Measurements from ENCODE around the gene CPT1A.

CPT1A gene

GRCh38 chr11:68751004-68751325 is 90.8 kb downstream of the CPT1A start:
- no peak for DNase-seq

DNA sequence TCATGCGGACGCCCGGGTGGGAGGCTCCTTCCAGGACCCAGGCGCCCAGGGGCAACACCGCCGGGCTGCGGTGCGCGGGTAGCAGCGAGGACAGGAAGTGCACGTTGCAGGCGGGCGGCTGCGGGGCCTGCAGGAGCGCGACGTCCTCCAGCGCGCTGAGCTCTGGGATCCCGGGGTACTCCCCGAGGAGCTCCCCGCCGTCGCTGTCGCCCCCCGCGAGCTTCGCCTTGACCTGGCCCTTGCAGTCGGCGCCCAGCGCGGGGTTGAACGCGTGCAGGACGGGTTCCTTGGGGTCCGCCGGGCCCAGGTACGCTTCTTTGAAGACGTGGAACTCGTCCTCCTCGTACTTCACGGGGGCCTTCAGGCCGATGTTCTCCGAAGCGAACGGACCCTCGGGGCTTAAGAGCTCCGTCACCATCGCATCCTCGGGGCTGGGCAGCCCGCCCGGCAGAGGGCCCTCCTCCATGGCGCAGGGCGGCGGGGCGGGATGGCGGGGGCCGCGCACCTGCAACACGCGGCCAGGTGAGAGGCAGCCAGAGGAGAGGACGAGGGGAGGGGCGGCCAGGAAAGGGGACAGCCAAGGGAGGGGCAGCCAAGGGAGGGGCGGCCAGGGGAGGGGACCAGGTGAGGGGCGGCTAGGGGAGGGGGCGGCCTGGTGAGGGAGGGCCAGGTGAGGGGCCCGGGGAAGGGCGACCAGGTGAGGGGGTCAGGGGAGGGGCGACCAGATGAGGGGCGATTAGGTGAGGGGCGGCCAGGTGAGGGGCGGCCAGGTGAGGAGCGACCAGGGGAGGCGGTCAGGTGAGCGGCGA is 91.3 kb downstream of the CPT1A start:
- peak; percentile 54 for DNase-seq

DNA sequence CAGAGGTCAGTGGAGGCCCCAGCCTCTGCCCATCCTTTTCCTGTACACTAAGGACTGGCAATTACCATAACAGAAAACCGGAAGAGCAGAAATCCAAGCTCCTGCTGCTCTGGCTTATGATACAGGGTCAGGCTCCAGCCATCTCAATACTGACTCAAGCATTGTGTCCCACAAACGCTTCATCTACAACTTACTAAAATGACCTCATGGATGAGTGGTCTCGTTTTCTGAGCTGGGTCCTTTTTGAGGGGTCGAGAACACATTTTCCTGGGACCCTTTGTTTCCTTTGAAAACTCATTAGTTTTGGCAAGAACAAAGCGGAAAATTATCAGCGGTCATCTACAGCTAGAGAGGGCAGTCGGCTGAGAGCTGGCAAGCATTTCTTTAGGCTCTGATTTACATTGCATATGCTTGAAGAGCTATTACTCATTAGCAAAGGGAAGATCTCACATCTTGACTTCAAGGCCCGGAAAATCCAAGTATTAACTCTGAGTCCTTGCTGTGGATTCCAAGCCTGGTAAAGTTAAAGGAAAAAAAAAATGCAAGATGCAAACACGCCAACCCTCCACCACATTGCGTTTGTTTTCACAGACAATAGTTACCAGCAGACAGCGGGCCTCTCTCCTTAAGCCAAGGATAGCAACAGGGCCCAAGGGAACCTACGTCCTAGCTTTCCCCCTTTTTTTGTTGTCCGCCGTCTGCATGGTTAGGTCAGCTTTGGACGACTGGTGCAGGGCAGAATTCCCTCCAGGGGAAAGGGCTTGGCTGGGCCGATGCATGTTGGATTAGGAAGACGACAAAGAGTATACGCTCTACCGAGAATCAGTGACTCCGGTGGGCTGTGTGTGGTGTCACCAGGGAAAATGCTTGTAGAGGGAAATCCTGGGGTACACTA is 92.2 kb downstream of the CPT1A start:
- no peak for DNase-seq

DNA sequence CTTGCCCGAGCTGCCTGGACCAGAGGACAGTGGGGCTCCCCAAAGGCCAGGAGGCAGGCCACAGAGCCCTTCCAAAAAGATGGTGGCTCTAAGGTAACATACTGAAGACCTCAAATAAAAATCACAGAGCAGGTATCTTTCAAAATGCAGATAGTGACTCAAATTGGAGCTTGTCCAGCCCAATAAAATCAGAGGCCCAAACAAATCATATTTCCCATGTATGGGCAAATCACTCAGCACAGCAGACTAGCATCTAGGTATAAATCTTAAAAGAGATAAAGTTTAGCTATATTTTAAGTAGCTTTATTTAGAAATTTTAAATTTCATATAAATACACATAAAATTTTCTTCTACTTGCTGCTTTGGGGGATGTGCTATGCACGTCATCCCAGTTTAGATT is 93.7 kb downstream of the CPT1A start:
- no peak for DNase-seq

- no peak for DNase-seq
Observed at GRCh38 chr11:68743539-68743938, 98.2 kb downstream of the CPT1A start.

DNA sequence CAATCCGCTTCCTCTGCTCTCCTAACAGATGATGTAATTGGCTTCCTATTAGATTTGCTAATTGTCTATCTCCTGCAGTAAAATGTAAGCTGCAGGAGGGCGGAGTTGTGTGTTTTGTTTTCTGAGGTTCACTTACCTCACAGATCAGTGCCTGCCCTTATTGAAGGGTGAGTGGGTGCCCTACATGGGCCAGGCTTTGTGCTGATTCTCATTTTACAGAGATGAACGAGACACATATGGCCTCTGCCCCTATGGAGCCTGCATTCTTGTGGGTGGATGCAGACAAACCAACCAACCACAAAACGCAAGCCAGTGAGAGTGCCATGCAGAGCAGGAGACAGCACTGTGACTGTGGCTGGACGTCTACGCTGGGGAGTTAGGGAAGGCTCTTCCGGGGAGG is 100.3 kb downstream of the CPT1A start:
- DNase-seq: no peak

GRCh38 chr11:68735646-68736045 is 106.1 kb downstream of the CPT1A start:
- DNase-seq: no peak

GRCh38 chr11:68735125-68735524 is 106.6 kb downstream of the CPT1A start:
- DNase-seq: no peak

DNA sequence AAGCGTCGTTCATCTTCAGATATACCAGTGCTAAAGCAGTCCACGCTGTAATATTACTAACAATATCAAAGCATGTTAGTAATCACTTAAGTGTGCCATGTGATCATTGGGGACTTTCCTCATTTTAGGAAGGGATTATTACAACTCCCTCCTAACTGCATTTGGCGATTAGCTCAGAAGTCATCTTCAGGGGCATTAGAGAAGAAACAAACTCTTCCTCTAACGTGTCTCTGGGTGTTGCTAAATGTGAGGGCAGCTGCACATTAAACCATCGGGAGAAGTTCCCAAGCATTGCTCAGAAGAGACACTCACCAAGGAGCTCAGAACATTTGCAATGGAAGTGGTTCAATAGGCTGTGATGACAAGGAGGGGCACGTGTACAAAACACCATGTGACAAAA is 107.6 kb downstream of the CPT1A start:
- no peak for DNase-seq

- DNase-seq: no peak
Observed at GRCh38 chr11:68727783-68728182, 113.9 kb downstream of the CPT1A start.

DNA sequence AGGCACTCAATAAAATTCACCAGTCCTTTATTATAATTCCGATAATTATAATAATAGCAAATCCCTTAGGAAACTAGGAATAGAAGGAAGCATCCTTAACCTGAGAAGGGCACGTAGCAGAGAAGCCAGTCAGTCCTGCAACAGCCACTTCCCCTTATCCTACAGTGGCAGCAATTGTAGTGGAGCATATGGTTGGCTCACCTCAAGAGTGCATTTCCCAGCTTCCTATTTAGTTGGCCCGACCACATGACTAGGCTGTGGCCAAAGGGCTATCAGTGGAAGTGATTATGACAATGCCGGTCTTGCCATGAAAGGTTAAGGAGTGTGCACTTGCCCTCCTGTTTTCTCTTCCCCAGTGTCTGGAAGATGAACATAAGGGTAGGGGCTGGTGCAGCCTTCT is 117.4 kb downstream of the CPT1A start:
- DNase-seq: no peak

- DNase-seq: no peak
Observed at GRCh38 chr11:68722143-68722542, 119.6 kb downstream of the CPT1A start.

GRCh38 chr11:68721075-68721474 is 120.6 kb downstream of the CPT1A start:
- no peak for DNase-seq

- DNase-seq: no peak
Observed at GRCh38 chr11:68715456-68716122, 126.1 kb downstream of the CPT1A start.

DNA sequence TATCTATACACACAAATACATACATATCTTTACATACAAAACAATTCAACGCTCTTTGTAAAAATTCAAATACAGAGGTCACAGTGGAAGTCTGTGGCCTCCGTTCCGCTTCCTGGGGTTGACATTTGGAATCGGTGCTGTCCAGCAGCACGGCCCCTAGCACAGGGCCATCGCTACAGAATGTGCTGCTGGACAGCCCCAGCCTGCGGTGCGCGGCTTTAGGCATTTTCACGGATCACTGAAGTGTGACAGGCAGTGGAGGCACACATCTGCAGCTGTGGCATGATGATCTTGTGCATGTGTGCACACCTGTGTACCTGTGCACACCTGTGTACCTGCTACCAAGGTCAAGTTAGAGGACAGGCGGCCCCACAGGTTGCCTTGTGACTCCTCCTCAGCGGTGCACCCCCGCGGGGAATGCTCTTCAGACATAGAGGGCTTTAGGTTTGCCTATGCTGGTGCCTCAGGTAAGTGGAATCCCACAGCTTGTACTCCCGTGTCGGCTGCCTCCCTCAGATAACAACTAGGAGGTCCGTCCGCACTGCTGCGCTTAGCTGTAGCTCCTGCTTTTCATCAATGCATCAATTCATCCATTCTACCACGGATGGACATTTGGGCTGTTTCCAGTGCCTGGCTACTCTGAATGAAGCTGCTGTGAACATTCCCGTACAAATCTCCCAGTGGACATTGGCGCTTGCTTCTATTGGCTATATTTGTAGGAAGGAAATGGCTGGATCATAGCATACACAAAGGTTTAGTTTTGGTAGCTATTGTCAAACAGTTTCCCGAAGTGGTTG is 127.5 kb downstream of the CPT1A start:
- no peak for DNase-seq

DNA sequence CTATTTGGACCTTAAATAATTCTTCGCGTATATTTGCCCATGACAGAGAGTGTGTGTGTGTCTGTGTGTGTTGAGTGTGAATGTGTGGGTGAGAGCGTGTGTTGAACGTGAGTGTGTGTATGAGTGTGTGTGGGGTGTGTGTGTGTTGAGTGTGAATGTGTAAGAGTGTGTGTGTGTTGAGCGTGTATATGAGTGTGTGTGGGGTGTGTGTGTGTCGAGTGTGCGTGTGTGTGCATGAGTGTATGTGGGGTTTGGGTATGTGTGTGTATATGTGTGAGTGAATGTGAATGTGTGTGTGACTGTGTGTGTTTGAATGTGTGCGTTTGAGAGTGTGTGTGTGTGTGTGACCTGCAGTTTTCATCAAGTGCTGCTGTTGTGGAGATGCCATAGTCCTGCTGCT is 130.6 kb downstream of the CPT1A start:
- no peak for DNase-seq

DNA sequence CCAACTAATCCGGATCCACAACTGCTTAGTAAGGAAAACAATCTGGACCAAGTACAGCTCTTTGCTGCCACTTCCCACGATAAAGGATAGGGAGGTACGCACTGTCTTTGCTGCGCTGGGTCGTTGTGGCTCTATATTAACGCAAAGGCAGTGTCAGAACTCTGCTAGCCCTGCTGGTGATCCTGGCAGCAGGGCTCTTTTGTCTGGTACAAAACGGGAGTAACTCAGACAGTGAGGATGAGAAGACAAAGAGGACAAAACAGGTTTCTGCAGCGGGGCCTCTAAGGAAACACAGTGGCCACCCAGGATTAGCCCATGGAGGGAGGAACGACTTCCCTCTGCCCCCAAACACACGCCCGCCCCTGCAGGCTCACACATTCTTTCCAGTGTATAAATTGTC is 131.3 kb downstream of the CPT1A start:
- DNase-seq: no peak

DNA sequence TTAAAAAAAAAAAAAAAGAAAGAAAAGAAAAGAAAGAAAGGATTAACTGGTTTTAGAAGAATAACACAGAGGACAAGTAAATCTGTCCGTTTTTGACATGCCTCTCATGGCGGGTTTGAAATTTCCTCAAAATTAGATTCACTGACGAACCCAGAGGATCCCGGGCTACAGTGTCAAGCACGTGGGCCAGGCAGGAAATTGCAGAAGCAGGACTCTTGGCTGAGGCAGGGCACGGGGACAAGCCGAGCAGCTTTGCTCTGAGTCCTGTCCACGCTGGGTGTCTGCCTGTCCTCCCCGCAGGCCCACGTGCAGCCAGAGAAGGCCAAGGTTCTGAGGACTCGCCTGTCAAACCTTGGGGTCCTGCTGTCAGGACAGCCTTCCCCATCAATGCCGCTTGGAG is 132.7 kb downstream of the CPT1A start:
- no peak for DNase-seq

DNA sequence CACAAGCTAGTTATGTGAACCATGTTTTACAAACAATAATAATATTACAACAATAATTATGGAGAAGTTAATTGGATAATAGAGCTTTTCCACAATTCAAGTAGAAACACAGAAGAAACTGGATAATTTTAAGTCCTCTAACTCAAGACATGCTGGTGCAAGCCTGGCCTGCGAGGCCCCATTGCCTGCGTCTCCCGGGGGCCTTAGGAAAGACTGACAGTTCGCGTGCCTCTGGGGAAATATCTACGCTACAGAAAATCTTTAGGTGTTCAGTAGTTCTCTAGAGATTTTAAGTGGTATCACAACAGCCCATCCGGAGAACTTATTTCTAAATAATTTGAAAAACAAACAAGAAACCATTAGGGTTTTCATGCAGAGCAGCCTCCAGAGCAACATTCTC is 134.2 kb downstream of the CPT1A start:
- DNase-seq: no peak

- DNase-seq: no peak
Observed at GRCh38 chr11:68704887-68705286, 136.8 kb downstream of the CPT1A start.
